Right lung (tissue), 5 donors: Measurements from ENCODE around the gene CEACAM21. TPM values are rescaled to one million over a fixed set of nuclear protein-coding genes. Genes with fewer than 3 reads are reported as not detected.

Experiments used
- DNase-seq, 2 donors: peaks; one replicate each; pipeline ENCODE4 v3.0.0-alpha.2; 2013
- polyA plus RNA-seq, 5 donors: library from polyadenylated mRNA; unstranded; fragments of 120-200 nt; gene quantifications; one replicate each; pipeline versions ENCODE4 v1.2.1 to v1.2.3, GENCODE V29; 2013; ENCODE audit warnings: inconsistent platforms in 1 of 5, low replicate concordance in 1 of 5; ENCODE audit not compliant: insufficient read length in 5 of 5, insufficient read depth in 1 of 5

The CEACAM21 gene
- polyA plus RNA-seq, 5 donors, result 3.6 to 9.1 (median 7.2) TPM

GRCh38 chr19:41617941-41618730, 42.2 kb downstream of the CEACAM21 start:
- no peak for DNase-seq

- DNase-seq, result no peak
Measured at GRCh38 chr19:41619018-41619556, 43.1 kb downstream of the CEACAM21 start.

- DNase-seq, result no peak
Measured at GRCh38 chr19:41620171-41620570, 44.2 kb downstream of the CEACAM21 start.

GRCh38 chr19:41621226-41621625, 45.3 kb downstream of the CEACAM21 start:
- DNase-seq, result no peak

- DNase-seq, result no peak
Measured at GRCh38 chr19:41621654-41622053, 45.7 kb downstream of the CEACAM21 start.

GRCh38 chr19:41623360-41623759, 47.4 kb downstream of the CEACAM21 start:
- no peak for DNase-seq

GRCh38 chr19:41624515-41624914, 48.5 kb downstream of the CEACAM21 start:
- no peak for DNase-seq

GRCh38 chr19:41624937-41625336, 49.0 kb downstream of the CEACAM21 start:
- no peak for DNase-seq

- no peak for DNase-seq
Measured at GRCh38 chr19:41626278-41626677, 50.3 kb downstream of the CEACAM21 start.

- DNase-seq, result no peak
Measured at GRCh38 chr19:41626877-41627276, 50.9 kb downstream of the CEACAM21 start, which contains the start of gene CEACAM4. Gene CEACAM4 (minus strand): TSS chr19:41627074. CDS start chr19:41626963, 111 bp downstream.

- no peak for DNase-seq
Measured at GRCh38 chr19:41627966-41628675, 52.2 kb downstream of the CEACAM21 start.

Other genes starting within 250 kb of the CEACAM21 start
- 10 to 100 TPM; 23.8 to 41.2 (median 30.2) TPM for gene TGFB1, start 222.2 kb upstream of the CEACAM21 start, polyA plus RNA-seq
- 1 to 10 TPM; 6.3 to 8.8 (median 8.5) TPM for gene B9D2, start 212.0 kb upstream of the CEACAM21 start, polyA plus RNA-seq
- gene TMEM91, start 199.6 kb upstream of the CEACAM21 start, polyA plus RNA-seq, result 10 to 100 TPM; 10.5 to 20.2 (median 17.6) TPM
- gene EXOSC5, start 178.8 kb upstream of the CEACAM21 start, polyA plus RNA-seq, result 10 to 100 TPM; 11.5 to 19.7 (median 14.7) TPM
- 10 to 100 TPM; 15.7 to 38.4 (median 31.3) TPM for gene BCKDHA, start 178.3 kb upstream of the CEACAM21 start, polyA plus RNA-seq
- 1 to 10 TPM; 4.0 to 9.0 (median 5.9) TPM for gene B3GNT8, start 148.8 kb upstream of the CEACAM21 start, polyA plus RNA-seq
- 10 to 100 TPM; 46.1 to 59.7 (median 52.9) TPM for gene DMAC2, start 136.3 kb upstream of the CEACAM21 start, polyA plus RNA-seq
- gene ERICH4, start 133.0 kb upstream of the CEACAM21 start, polyA plus RNA-seq, result under 1 TPM; 0.44 to 0.75 (median 0.55) TPM
- under 1 TPM in 4 of 5 donors, not detected in 1; 0.10 to 0.66 (median 0.30) TPM for gene CEACAM4, start 50.9 kb downstream of the CEACAM21 start, polyA plus RNA-seq
- gene CEACAM7, start 112.1 kb downstream of the CEACAM21 start, polyA plus RNA-seq, result under 1 TPM in 4 of 5 donors, not detected in 1; 0.06 to 0.22 (median 0.10) TPM
- under 1 TPM; 0.14 to 0.58 (median 0.23) TPM for gene CEACAM5, start 132.5 kb downstream of the CEACAM21 start, polyA plus RNA-seq
- gene CEACAM6, start 179.4 kb downstream of the CEACAM21 start, polyA plus RNA-seq, result 1 to 10 TPM; 2.8 to 3.4 (median 2.9) TPM
- gene CEACAM3, start 220.4 kb downstream of the CEACAM21 start, polyA plus RNA-seq, result under 1 TPM in 4 of 5 donors, not detected in 1; 0.16 to 0.39 (median 0.23) TPM